ENCODE measurements around the gene SSBP2. TPM values are rescaled to one million over a fixed set of nuclear protein-coding genes. Genes with fewer than 3 reads are reported as not detected.
A peak's percentile ranks its signal among the peaks of the same experiment; 100 is the strongest.

Gene SSBP2
- total RNA-seq, 2 donors from 2014 or later = 18.1 to 31.4 TPM

GRCh38 chr5:81395262-81395661, 355.6 kb downstream of the SSBP2 start:
- ATAC-seq = no peak
- intact Hi-C loops (cut with DNase I) = no loop called here
- Histone ChIP-seq H3K4me1 (peaks cover 13% of the 10 kb centered on the region), H3K27ac (no peak overlapping the region), H3K9me3 (no peaks in the 10 kb centered on the region), H3K27me3 (peaks cover 0 to 13% of the 10 kb centered on the region in 2 donors), H3K4me3 (no peak overlapping the region), H3K36me3 (replicated peaks in 1 of 2; ENCODE audit: insufficient read depth in 1 of 2, low read depth in 2 of 2) (no peaks in the 10 kb centered on the region)
- WGBS, 2 donors = 55 to 56% methylated on average over 3 of the region's 3 CpGs
- no peak for TF ChIP-seq CTCF (IDR thresholded peaks at IDR 0.05)
- no peak for TF ChIP-seq POLR2A (IDR thresholded peaks at IDR 0.05)
- no peak for DNase-seq

- H3K27me3 ChIP-seq = peaks cover 0 to 13% of the 10 kb centered on the region in 2 donors
- ATAC-seq = peak; percentile 33
- TF ChIP-seq CTCF (IDR thresholded peaks at IDR 0.05) = no peak
- no peak for TF ChIP-seq POLR2A (IDR thresholded peaks at IDR 0.05)
Observed at GRCh38 chr5:81393783-81394718, 356.8 kb downstream of the SSBP2 start, which contains the start of gene ACOT12. Gene ACOT12 (minus strand): TSS chr5:81394134. CDS start chr5:81394114, 20 bp downstream.

GRCh38 chr5:81393430-81393782, 357.5 kb downstream of the SSBP2 start:
- Histone ChIP-seq H3K27me3 (peaks cover 0 to 13% of the 10 kb centered on the region in 2 donors), H3K36me3 (replicated peaks in 1 of 2; ENCODE audit: insufficient read depth in 1 of 2, low read depth in 2 of 2) (no peaks in the 10 kb centered on the region), H3K27ac (no peak overlapping the region), H3K4me1 (peaks cover 13% of the 10 kb centered on the region), H3K4me3 (no peak overlapping the region), H3K9me3 (no peaks in the 10 kb centered on the region)
- DNase-seq = no peak
- 17 to 31% methylated on average over 10 of the region's 10 CpGs for WGBS, 2 donors
- no peak for TF ChIP-seq CTCF (IDR thresholded peaks at IDR 0.05)
- TF ChIP-seq POLR2A (IDR thresholded peaks at IDR 0.05) = no peak
- no peak for ATAC-seq
- intact Hi-C loops (cut with DNase I) = no loop called here

More at GRCh38 chr5:81393783-81394718, 356.8 kb downstream of the SSBP2 start, which contains the start of gene ACOT12:
- Histone ChIP-seq H3K27ac (no peak within 1 kb of the TSS), H3K36me3 (replicated peaks in 1 of 2; ENCODE audit: insufficient read depth in 1 of 2, low read depth in 2 of 2) (no peaks in the 10 kb centered on the region), H3K9me3 (no peaks in the 10 kb centered on the region), H3K4me1 (peaks cover 13% of the 10 kb centered on the region), H3K4me3 (no peak within 1 kb of the TSS)
- intact Hi-C loops (cut with DNase I) = no loop called here
- peak in 1 of 4 donors; percentile 19 for DNase-seq
- 3 to 4% methylated on average over 31 to 74 of the region's 77 CpGs for whole genome bisulfite sequencing, 2 donors

- H3K27ac ChIP-seq = no peak overlapping the region
- H3K9me3 ChIP-seq = no peaks in the 10 kb centered on the region
- H3K4me1 ChIP-seq = peaks cover 7% of the 10 kb centered on the region
- no peak overlapping the region for H3K4me3 ChIP-seq
- TF ChIP-seq CTCF (IDR thresholded peaks at IDR 0.05) (no peak), POLR2A (IDR thresholded peaks at IDR 0.05) (no peak)
- peaks cover 0 to 13% of the 10 kb centered on the region in 2 donors for H3K27me3 ChIP-seq
- ATAC-seq (no peak), DNase-seq (no peak)
- intact Hi-C loops (cut with DNase I) = no loop called here
- no peaks in the 10 kb centered on the region for H3K36me3 ChIP-seq (replicated peaks in 1 of 2; ENCODE audit: insufficient read depth in 1 of 2, low read depth in 2 of 2)
Observed at GRCh38 chr5:81389025-81389424, 361.9 kb downstream of the SSBP2 start.
